ENCODE data around the gene DISP2. TPM values are rescaled to one million over a fixed set of nuclear protein-coding genes. Genes with fewer than 3 reads are reported as not detected.

DISP2 gene
- total RNA-seq, 1 donor from 2014 or later: 3.5 TPM

GRCh38 chr15:40363611-40364010, 5.6 kb downstream of the DISP2 start:
- DNase-seq (ENCODE audit: low spot score): no peak

GRCh38 chr15:40364251-40364650, 6.2 kb downstream of the DISP2 start:
- no peak for DNase-seq (ENCODE audit: low spot score)

- no peak for DNase-seq (ENCODE audit: low spot score)
Observed at GRCh38 chr15:40365016-40365415, 7.0 kb downstream of the DISP2 start.

- no peak for DNase-seq (ENCODE audit: low spot score)
Observed at GRCh38 chr15:40365624-40366456, 7.8 kb downstream of the DISP2 start.

- peak; percentile 84 for DNase-seq (ENCODE audit: low spot score)
Observed at GRCh38 chr15:40366457-40367370, 8.7 kb downstream of the DISP2 start.

GRCh38 chr15:40367371-40367685, 9.3 kb downstream of the DISP2 start:
- DNase-seq (ENCODE audit: low spot score): no peak

- peak; percentile 90 for DNase-seq (ENCODE audit: low spot score)
Observed at GRCh38 chr15:40367686-40368611, 9.9 kb downstream of the DISP2 start.

- DNase-seq (ENCODE audit: low spot score): no peak
Observed at GRCh38 chr15:40368719-40369473, 10.9 kb downstream of the DISP2 start.

GRCh38 chr15:40369474-40369869, 11.5 kb downstream of the DISP2 start:
- DNase-seq (ENCODE audit: low spot score): no peak

GRCh38 chr15:40369971-40370370, 12.0 kb downstream of the DISP2 start:
- no peak for DNase-seq (ENCODE audit: low spot score)

GRCh38 chr15:40372981-40373380, 15.0 kb downstream of the DISP2 start:
- no peak for DNase-seq (ENCODE audit: low spot score)

GRCh38 chr15:40377606-40378005, 19.6 kb downstream of the DISP2 start:
- no peak for DNase-seq (ENCODE audit: low spot score)

- no peak for DNase-seq (ENCODE audit: low spot score)
Observed at GRCh38 chr15:40379374-40379773, 21.4 kb downstream of the DISP2 start.

GRCh38 chr15:40379853-40380252, 21.8 kb downstream of the DISP2 start:
- DNase-seq (ENCODE audit: low spot score): peak; percentile 78

GRCh38 chr15:40380636-40381035, 22.6 kb downstream of the DISP2 start:
- no peak for DNase-seq (ENCODE audit: low spot score)

- no peak for DNase-seq (ENCODE audit: low spot score)
Observed at GRCh38 chr15:40381818-40382529, 24.0 kb downstream of the DISP2 start.

- peak; percentile 93 for DNase-seq (ENCODE audit: low spot score)
Observed at GRCh38 chr15:40382580-40383456, 24.8 kb downstream of the DISP2 start, which contains the start of gene KNSTRN. KNSTRN (plus strand) TSS chr15:40382721; CDS start chr15:40382836, 115 bp downstream.

GRCh38 chr15:40386480-40386879, 28.5 kb downstream of the DISP2 start:
- DNase-seq (ENCODE audit: low spot score): no peak
